Lower leg skin (tissue), 3 donors: Measurements from ENCODE around the gene PTPRQ.

Experiments
- CTCF ChIP-seq, 3 donors: fragments of 450-650 bp; IDR thresholded peaks; one replicate each; pipeline ENCODE4 v1.5.1; 2016; ENCODE audit warnings: antibody characterized with exemption in 3 of 3, mild to moderate bottlenecking in 3 of 3, moderate library complexity in 2 of 3
- POLR2A ChIP-seq, 2 donors: fragments of 450-650 bp; IDR thresholded peaks; one replicate each; pipeline ENCODE4 v1.6.1; 2016 to 2017; ENCODE audit warnings: antibody characterized with exemption in 2 of 2, mild to moderate bottlenecking in 1 of 2, moderate library complexity in 1 of 2

- no peak for TF ChIP-seq CTCF (IDR thresholded peaks at IDR 0.05)
- no peak for TF ChIP-seq POLR2A (IDR thresholded peaks at IDR 0.05)
These were observed 248.1 kb downstream of the PTPRQ start for GRCh38 chr12:80692114-80692513.
